ENCODE data around the gene KCNG2. TPM values are rescaled to one million over a fixed set of nuclear protein-coding genes. Genes with fewer than 3 reads are reported as not detected.

The KCNG2 gene
- total and polyA plus RNA-seq, 9 of the 15 experiments (the other 6 are each of a cell fraction or from before 2014, with no cell fraction given): not detected

DNA sequence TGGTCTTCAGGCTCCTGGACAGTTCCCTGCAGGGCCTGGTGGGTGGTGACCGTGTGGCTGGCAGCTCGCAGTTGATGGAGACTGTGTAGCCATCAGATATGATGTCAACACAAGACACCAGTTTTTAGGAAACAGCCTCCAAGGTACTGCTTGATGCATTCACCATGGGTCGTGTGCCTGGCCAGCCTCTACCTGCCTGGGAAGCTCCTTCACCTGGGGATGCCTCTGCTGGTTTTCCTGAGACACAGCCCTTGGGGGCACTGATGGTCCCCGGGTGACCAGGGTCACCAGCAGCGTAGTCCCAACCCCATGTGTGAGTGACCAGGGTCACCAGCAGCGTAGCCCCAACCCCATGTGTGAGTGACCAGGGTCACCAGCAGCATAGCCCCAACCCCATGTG is 33.6 kb upstream of the KCNG2 start:
- Histone ChIP-seq H2AFZ (ENCODE audit: low read depth, low read length) (no peak overlapping the region), H3K9me1 (ENCODE audit: control insufficient read depth, insufficient read depth, low read length) (no peaks in the 10 kb centered on the region), H3K4me2 (ENCODE audit: insufficient read depth, low read length) (no peak overlapping the region), H3K36me3 (ENCODE audit: control insufficient read depth, insufficient read depth, low read length) (no peaks in the 10 kb centered on the region), H3K4me3 (no peak overlapping the region), H3K4me1 (replicated peaks in 1 of 2; ENCODE audit: control insufficient read depth in 2 of 2, insufficient read depth in 2 of 2, low read length in 2 of 2) (no peaks in the 10 kb centered on the region), H3K27me3 (ENCODE audit: control insufficient read depth in 2 of 2, insufficient read depth in 2 of 2, low read length in 2 of 2) (peaks cover 2 to 12% of the 10 kb centered on the region in 2 experiments; a peak in 3 of 5 replicates), H4K20me1 (replicated peaks; ENCODE audit: control insufficient read depth, insufficient read depth, low read length) (no peaks in the 10 kb centered on the region), H3K9ac (ENCODE audit: insufficient read depth in 1 of 2, low read depth in 2 of 2, low read length in 2 of 2) (no peak overlapping the region), H3K27ac (ENCODE audit: extremely low read depth, low read depth, low read length) (no peak overlapping the region), H3K9me3 (replicated peaks; ENCODE audit: control insufficient read depth, insufficient read depth, low read depth, low read length) (no peaks in the 10 kb centered on the region), H3K79me2 (ENCODE audit: control insufficient read depth, insufficient read depth, low read length) (no peaks in the 10 kb centered on the region)
- BruUV-seq (replicated peaks): no TSS peak
- ATAC-seq (no peak), FAIRE-seq (no peak), DNase-seq (ENCODE audit: extremely low read depth in 1 of 4, low spot score in 3 of 4) (no peak)
- in situ Hi-C loops (cut with MboI): no loop called here
- intact Hi-C loops (cut with micrococcal nuclease): no loop called here
- POLR2A ChIA-PET: interaction anchor here (0.6 kb wide), 1 partner anchor 38 kb away, joined by 4 read pairs; no protein-coding TSS in a partner anchor
- 0% methylated on average over 5 of the region's 6 CpGs for WGBS (ENCODE audit: insufficient coverage, low coverage, missing lambda C conversion rate)
- CTCF ChIA-PET (ENCODE audit: low intra/inter-chr PET ratio): no interaction called here
- no peak for TF ChIP-seq KAT8 (IDR thresholded peaks at IDR 0.05; ENCODE audit: low read depth)
- TF ChIP-seq TAF9B (IDR thresholded peaks at IDR 0.05; ENCODE audit: partially characterized antibody): no peak
- TF ChIP-seq SAFB (IDR thresholded peaks at IDR 0.05; ENCODE audit: borderline replicate concordance, low read depth, low read length): no peak
- TF ChIP-seq ATF7 (IDR thresholded peaks at IDR 0.05): no peak

DNA sequence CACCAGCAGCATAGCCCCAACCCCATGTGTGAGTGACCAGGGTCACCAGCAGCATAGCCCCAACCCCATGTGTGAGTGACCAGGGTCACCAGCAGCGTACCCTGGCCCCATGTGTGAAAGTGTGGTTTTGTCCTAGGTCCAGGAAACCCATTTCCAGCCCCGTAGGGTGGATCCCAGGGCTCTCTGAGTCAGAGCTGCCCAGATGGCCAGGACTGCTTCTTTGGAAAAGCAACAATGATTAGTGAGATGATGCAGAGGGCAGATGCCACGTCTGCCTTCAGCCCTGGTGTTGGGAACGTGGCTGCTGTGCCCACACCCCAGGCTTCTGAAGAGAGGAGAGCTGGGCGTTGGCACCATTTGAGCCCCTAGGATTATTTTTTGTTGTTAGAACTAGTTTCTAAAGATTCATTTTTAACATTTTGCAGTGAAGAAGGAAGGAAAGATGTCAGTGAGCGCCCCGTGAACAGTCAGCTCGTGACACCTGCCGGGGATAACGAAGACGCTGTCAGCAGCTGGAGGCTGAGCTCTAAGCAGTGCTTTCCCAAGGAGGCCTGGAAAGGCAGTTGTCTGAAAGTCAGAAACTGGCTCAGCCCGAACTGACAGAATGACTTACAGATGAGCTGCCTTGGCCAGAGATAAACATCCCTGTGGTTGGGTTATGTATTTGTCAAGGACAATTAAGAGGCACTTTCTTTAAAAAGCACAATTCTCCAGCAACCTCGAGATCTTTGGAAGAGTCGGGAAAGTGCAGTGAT is 32.1 kb upstream of the KCNG2 start:
- Histone ChIP-seq H3K79me2 (ENCODE audit: control insufficient read depth, insufficient read depth, low read length) (no peaks in the 10 kb centered on the region), H4K20me1 (replicated peaks; ENCODE audit: control insufficient read depth, insufficient read depth, low read length) (no peaks in the 10 kb centered on the region), H3K4me1 (replicated peaks in 1 of 2; ENCODE audit: control insufficient read depth in 2 of 2, insufficient read depth in 2 of 2, low read length in 2 of 2) (no peaks in the 10 kb centered on the region), H3K4me2 (ENCODE audit: insufficient read depth, low read length) (no peak overlapping the region), H3K27me3 (ENCODE audit: control insufficient read depth in 2 of 2, insufficient read depth in 2 of 2, low read length in 2 of 2) (peaks cover 4 to 23% of the 10 kb centered on the region in 2 experiments; a peak in 4 of 5 replicates), H3K9me3 (replicated peaks; ENCODE audit: control insufficient read depth, insufficient read depth, low read depth, low read length) (no peaks in the 10 kb centered on the region), H3K27ac (ENCODE audit: extremely low read depth, low read depth, low read length) (no peak overlapping the region), H3K36me3 (ENCODE audit: control insufficient read depth, insufficient read depth, low read length) (no peaks in the 10 kb centered on the region), H3K9ac (ENCODE audit: insufficient read depth in 1 of 2, low read depth in 2 of 2, low read length in 2 of 2) (no peak overlapping the region), H3K9me1 (ENCODE audit: control insufficient read depth, insufficient read depth, low read length) (no peaks in the 10 kb centered on the region), H3K4me3 (no peak overlapping the region), H2AFZ (ENCODE audit: low read depth, low read length) (no peak overlapping the region)
- WGBS (ENCODE audit: insufficient coverage, low coverage, missing lambda C conversion rate): 3% methylated on average over 11 of the region's 14 CpGs
- BruUV-seq (replicated peaks): no TSS peak
- DNase-seq (ENCODE audit: extremely low read depth in 1 of 4, low spot score in 3 of 4): no peak
- ChIA-PET CTCF (ENCODE audit: low intra/inter-chr PET ratio) (no interaction called here), POLR2A (interaction anchor here (0.6 kb wide), 1 partner anchor 35 kb away, joined by 3 read pairs; no protein-coding TSS in a partner anchor)
- ATAC-seq: no peak
- in situ Hi-C loops (cut with MboI): no loop called here
- no peak for FAIRE-seq
- intact Hi-C loops (cut with micrococcal nuclease): no loop called here
- no peak for TF ChIP-seq FOXA3 (CRISPR knock-in tag; conservative IDR thresholded peaks at IDR 0.05 in 1 of 2, IDR thresholded peaks at IDR 0.05 in 1 of 2)
- TF ChIP-seq KAT8 (IDR thresholded peaks at IDR 0.05; ENCODE audit: low read depth): no peak
- no peak for TF ChIP-seq JUN (IDR thresholded peaks at IDR 0.05; ENCODE audit: borderline replicate concordance, low read depth, low read length)
- TF ChIP-seq JUN (CRISPR knock-in tag; IDR thresholded peaks at IDR 0.05; ENCODE audit: borderline replicate concordance): no peak
- no peak for TF ChIP-seq MBD2 (IDR thresholded peaks at IDR 0.05; ENCODE audit: borderline replicate concordance, low read depth)
- TF ChIP-seq, protein P1, sequence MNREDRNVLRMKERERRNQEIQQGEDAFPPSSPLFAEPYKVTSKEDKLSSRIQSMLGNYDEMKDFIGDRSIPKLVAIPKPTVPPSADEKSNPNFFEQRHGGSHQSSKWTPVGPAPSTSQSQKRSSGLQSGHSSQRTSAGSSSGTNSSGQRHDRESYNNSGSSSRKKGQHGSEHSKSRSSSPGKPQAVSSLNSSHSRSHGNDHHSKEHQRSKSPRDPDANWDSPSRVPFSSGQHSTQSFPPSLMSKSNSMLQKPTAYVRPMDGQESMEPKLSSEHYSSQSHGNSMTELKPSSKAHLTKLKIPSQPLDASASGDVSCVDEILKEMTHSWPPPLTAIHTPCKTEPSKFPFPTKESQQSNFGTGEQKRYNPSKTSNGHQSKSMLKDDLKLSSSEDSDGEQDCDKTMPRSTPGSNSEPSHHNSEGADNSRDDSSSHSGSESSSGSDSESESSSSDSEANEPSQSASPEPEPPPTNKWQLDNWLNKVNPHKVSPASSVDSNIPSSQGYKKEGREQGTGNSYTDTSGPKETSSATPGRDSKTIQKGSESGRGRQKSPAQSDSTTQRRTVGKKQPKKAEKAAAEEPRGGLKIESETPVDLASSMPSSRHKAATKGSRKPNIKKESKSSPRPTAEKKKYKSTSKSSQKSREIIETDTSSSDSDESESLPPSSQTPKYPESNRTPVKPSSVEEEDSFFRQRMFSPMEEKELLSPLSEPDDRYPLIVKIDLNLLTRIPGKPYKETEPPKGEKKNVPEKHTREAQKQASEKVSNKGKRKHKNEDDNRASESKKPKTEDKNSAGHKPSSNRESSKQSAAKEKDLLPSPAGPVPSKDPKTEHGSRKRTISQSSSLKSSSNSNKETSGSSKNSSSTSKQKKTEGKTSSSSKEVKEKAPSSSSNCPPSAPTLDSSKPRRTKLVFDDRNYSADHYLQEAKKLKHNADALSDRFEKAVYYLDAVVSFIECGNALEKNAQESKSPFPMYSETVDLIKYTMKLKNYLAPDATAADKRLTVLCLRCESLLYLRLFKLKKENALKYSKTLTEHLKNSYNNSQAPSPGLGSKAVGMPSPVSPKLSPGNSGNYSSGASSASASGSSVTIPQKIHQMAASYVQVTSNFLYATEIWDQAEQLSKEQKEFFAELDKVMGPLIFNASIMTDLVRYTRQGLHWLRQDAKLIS (CRISPR knock-in tag; IDR thresholded peaks at IDR 0.05): no peak
- TF ChIP-seq ZNF311 (CRISPR knock-in tag; IDR thresholded peaks at IDR 0.05): no peak
- no peak for TF ChIP-seq RBFOX2 (IDR thresholded peaks at IDR 0.05; ENCODE audit: low read depth, low read length)

Data from K562 (cell line).